Stimulated activated CD8-positive, alpha-beta memory T cell treated with anti-CD3 and anti-CD28 coated beads, Interleukin-15, amount 100 ng/mL, for 48 hours (primary cell): Measurements from ENCODE around the gene RAD51AP1.
"Not testable (repeated sequence)": the region's sequence is repeated elsewhere in the genome, so short reads cannot be mapped to it uniquely, and the experiment has no call there.

Experiments
- DNase-seq, 2 donors: peaks; one replicate each; pipeline ENCODE4 v3.0.0-alpha.2; 2020; ENCODE audit warnings: low read depth in 2 of 2

Gene RAD51AP1

GRCh38 chr12:4538207-4539160, at the start of gene RAD51AP1:
TSS of gene RAD51AP1 (plus strand) at chr12:4538890. CDS start at chr12:4538940, 50 bp downstream.
- peak; percentile 92 to 93 for DNase-seq

- DNase-seq, result no peak
These were observed 49.1 kb upstream of the RAD51AP1 start for GRCh38 chr12:4489556-4489955.

- DNase-seq, result no peak
These were observed 47.7 kb upstream of the RAD51AP1 start for GRCh38 chr12:4490973-4491372.

- DNase-seq, result no peak
These were observed 42.4 kb upstream of the RAD51AP1 start for GRCh38 chr12:4496145-4496838.

GRCh38 chr12:4499186-4499585, 39.5 kb upstream of the RAD51AP1 start:
- DNase-seq, result no peak

GRCh38 chr12:4505376-4505986, 33.2 kb upstream of the RAD51AP1 start:
- DNase-seq, result no peak

- DNase-seq, result no peak
These were observed 32.3 kb upstream of the RAD51AP1 start for GRCh38 chr12:4506430-4506829.

GRCh38 chr12:4506870-4507269, 31.8 kb upstream of the RAD51AP1 start:
- no peak for DNase-seq

GRCh38 chr12:4508503-4508902, 30.2 kb upstream of the RAD51AP1 start:
- DNase-seq, result not testable (repeated sequence)

- not testable (repeated sequence) for DNase-seq
These were observed 29.4 kb upstream of the RAD51AP1 start for GRCh38 chr12:4509269-4509668.

GRCh38 chr12:4518106-4518728, 20.5 kb upstream of the RAD51AP1 start:
- no peak for DNase-seq

GRCh38 chr12:4523443-4523842, 15.2 kb upstream of the RAD51AP1 start:
- not testable (repeated sequence) for DNase-seq

GRCh38 chr12:4526923-4527546, 11.7 kb upstream of the RAD51AP1 start:
- no peak for DNase-seq

- no peak for DNase-seq
These were observed 8.5 kb upstream of the RAD51AP1 start for GRCh38 chr12:4530160-4530559.

- no peak for DNase-seq
These were observed 7.6 kb upstream of the RAD51AP1 start for GRCh38 chr12:4530982-4531586.

- no peak for DNase-seq
These were observed 3.6 kb upstream of the RAD51AP1 start for GRCh38 chr12:4535092-4535491.

GRCh38 chr12:4535871-4536270, 2.8 kb upstream of the RAD51AP1 start:
- DNase-seq, result no peak

GRCh38 chr12:4539167-4539870, 629 bp downstream of the RAD51AP1 start:
- DNase-seq, result no peak

- no peak for DNase-seq
These were observed 1.5 kb downstream of the RAD51AP1 start for GRCh38 chr12:4540170-4540569.

- no peak for DNase-seq
These were observed 1.9 kb downstream of the RAD51AP1 start for GRCh38 chr12:4540638-4541037.
